Heart right ventricle (tissue), 16 donors: ENCODE results near the gene ADGRE2. TPM values are rescaled to one million over a fixed set of nuclear protein-coding genes. Genes with fewer than 3 reads are reported as not detected.

Source experiments
- ATAC-seq, 8 donors: fragments of 200-7000 bp; cut with Tn5 transposase; one replicate each; pipeline ENCODE4 v1.9.1; 2020; ENCODE audit warnings: mild to moderate bottlenecking in 8 of 8, moderate library complexity in 8 of 8, moderate number of reproducible peaks in 1 of 8
- DNase-seq, 2 donors: peaks; one replicate each; pipeline ENCODE4 v3.0.0-alpha.2; 2020
- H3K27ac ChIP-seq, 10 donors: fragments of 200-600 bp; sonication (generic) in 2 of 10; one replicate each; pipeline versions ENCODE4 v1.5.0 to v1.8.0; 2020 to 2022; ENCODE audit warnings: mild to moderate bottlenecking in 3 of 10
- H3K27me3 ChIP-seq, 7 donors: fragments of 200-600 bp; one replicate each; pipeline ENCODE4 v1.8.0; 2021 to 2022; ENCODE audit warnings: mild to moderate bottlenecking in 2 of 7
- H3K36me3 ChIP-seq, 9 donors: fragments of 200-600 bp; sonication (generic) in 1 of 9; one replicate each; pipeline versions ENCODE4 v1.5.0 to v1.8.0; 2020 to 2022; ENCODE audit warnings: mild to moderate bottlenecking in 2 of 9
- H3K4me1 ChIP-seq, 9 donors: fragments of 200-600 bp; sonication (generic) in 1 of 9; one replicate each; pipeline versions ENCODE4 v1.5.0 to v1.8.0; 2020 to 2022; ENCODE audit warnings: mild to moderate bottlenecking in 4 of 9
- H3K4me3 ChIP-seq, 10 donors: fragments of 200-600 bp; sonication (generic) in 2 of 10; one replicate each; pipeline versions ENCODE4 v1.5.0 to v1.8.0; 2020 to 2022; ENCODE audit warnings: mild to moderate bottlenecking in 7 of 10, moderate library complexity in 2 of 10
- H3K9me3 ChIP-seq, 11 donors: fragments of 200-600 bp in 10 of 11; sonication (generic) in 2 of 11; one replicate each; pipeline versions ENCODE4 v1.5.0 to v1.8.0; 2013 to 2022; ENCODE audit warnings: mild to moderate bottlenecking in 2 of 11, control low read depth in 1 of 11, moderate library complexity in 1 of 11
- CTCF ChIP-seq, 9 donors: fragments of 200-600 bp; sonication (generic) in 2 of 9; IDR thresholded peaks; one replicate each; pipeline versions ENCODE4 v1.5.0 to v1.8.0; 2021 to 2022; ENCODE audit warnings: antibody characterized with exemption in 9 of 9, mild to moderate bottlenecking in 5 of 9, moderate library complexity in 1 of 9
- WGBS, 2 donors: extraction: QIAGEN DNeasy Blood & Tissue Kit; methylation state at CpG; one replicate each; pipeline ENCODE4 v1.1.7; 2013; ENCODE audit warnings: inconsistent platforms in 1 of 2; 5-methylcytosine and 5-hydroxymethylcytosine counted together
- intact Hi-C, 10 donors: fragments of 100-400 bp; cut with DNase I; formaldehyde crosslinking; loops; one replicate each; pipeline versions ENCODE4 v1.11.1 to v1.14.2; 2022
- polyA plus RNA-seq, 2 donors: library from polyadenylated mRNA; stranded (reverse); fragments of 200-250 nt; gene quantifications; one replicate each; pipeline ENCODE4 v1.2.3, GENCODE V29; 2013
- total RNA-seq, 10 donors: library from RNA; stranded (reverse); fragmentation: NEBNext Ultra II Directional in 3 of 10; extraction: Animal tissue kit (Norgen Biotek cat#: 25700) in 3 of 10; gene quantifications; one replicate each; pipeline versions ENCODE4 v1.2.1 to v1.2.4, GENCODE V29; 2021 to 2023
- donor health status: Arrhythmogenic right ventricular cardiomyopathy.
- donor health status: ischemic (EF 13 %, LVEDD 7.1; RV severe dilation, severe dysfunction).
- donor health status: healthy with polysubstance abuse.
- donor health status: DM: no; HTN: yes; CAD: no.
- donor health status: DM: no; HTN: no; CAD: no.
- donor health status: ischemic (EF 25% LVEDD 6.9; RV normal size, moderate dysfunction).
- donor health status: ischemic (EF 25% LVEDD 5.7; RV mildly dilated, moderate dysfunction).
- donor health status: healthy.
- donor health status: DM: yes; HTN: yes; CAD: no.
- donor health status: Ischemic cardiomyopathy.
- donor health status: ischemic (EF 35%, LVEDD 5.7; RV mildly dilated, moderate dysfunction).
- donor health status: nonischemic (EF 11% LVEDD 7.7; RV severe dilation, severe dysfunction).
- donor health status: DM: yes; HTN: yes; CAD: no.
- donor health status: PGD.
- donor health status: ischemic (EF 29% LVEDD 5.4; RV normal size, mild dysfunction).
- donor health status: nonischemic (EF 23%, LVEDD 6.1; RV moderate dilation, normal function).

Gene ADGRE2
- total and polyA plus RNA-seq, 12 donors, result 0.17 to 5.0 (median 0.79) TPM

GRCh38 chr19:14772467-14772866 lies 5.9 kb downstream of the ADGRE2 start:
- DNase-seq (no peak), ATAC-seq (no peak)
- intact Hi-C loops, result no loop called here
- no peak overlapping the region for H3K27ac ChIP-seq
- H3K9me3 ChIP-seq, result no peaks in the 10 kb centered on the region
- no peak for TF ChIP-seq CTCF (IDR thresholded peaks at IDR 0.05)
- peaks cover 0 to 12% (median 0%) of the 10 kb centered on the region in 9 donors for H3K4me1 ChIP-seq
- WGBS, 2 donors, result 82 to 83% methylated on average over 8 of the region's 8 CpGs
- H3K4me3 ChIP-seq, result no peak overlapping the region
- H3K27me3 ChIP-seq, result peaks cover 0 to 44% (median 30%) of the 10 kb centered on the region in 7 donors
- H3K36me3 ChIP-seq, result peaks cover 0 to 57% (median 0%) of the 10 kb centered on the region in 9 donors

GRCh38 chr19:14770944-14771839 lies 7.2 kb downstream of the ADGRE2 start:
- WGBS, 2 donors, result 65 to 73% methylated on average over 11 of the region's 11 CpGs
- no peak overlapping the region for H3K4me3 ChIP-seq
- H3K27me3 ChIP-seq, result peaks cover 0 to 36% (median 19%) of the 10 kb centered on the region in 7 donors

GRCh38 chr19:14770136-14770535 lies 8.2 kb downstream of the ADGRE2 start:
- intact Hi-C loops, result no loop called here
- no peaks in the 10 kb centered on the region for H3K9me3 ChIP-seq
- no peak for ATAC-seq
- TF ChIP-seq CTCF (IDR thresholded peaks at IDR 0.05), result no peak
- whole genome bisulfite sequencing, 2 donors, result 71 to 81% methylated on average over 5 of the region's 5 CpGs
- H3K27ac ChIP-seq, result no peak overlapping the region
- peaks cover 0 to 5% (median 0%) of the 10 kb centered on the region in 9 donors for H3K4me1 ChIP-seq
- peaks cover 0 to 67% (median 0%) of the 10 kb centered on the region in 9 donors for H3K36me3 ChIP-seq
- H3K4me3 ChIP-seq, result no peak overlapping the region
- DNase-seq, result no peak
- peaks cover 0 to 25% (median 9%) of the 10 kb centered on the region in 7 donors for H3K27me3 ChIP-seq

More at GRCh38 chr19:14770944-14771839, 7.2 kb downstream of the ADGRE2 start:
- peaks cover 0 to 59% (median 0%) of the 10 kb centered on the region in 9 donors for H3K36me3 ChIP-seq
- peaks cover 0 to 8% (median 0%) of the 10 kb centered on the region in 9 donors for H3K4me1 ChIP-seq
- H3K27ac ChIP-seq, result no peak overlapping the region
- no peak for TF ChIP-seq CTCF (IDR thresholded peaks at IDR 0.05)
- DNase-seq (no peak), ATAC-seq (no peak)
- intact Hi-C loops, result no loop called here
- H3K9me3 ChIP-seq, result no peaks in the 10 kb centered on the region

GRCh38 chr19:14769201-14769600 lies 9.2 kb downstream of the ADGRE2 start:
- no peaks in the 10 kb centered on the region for H3K9me3 ChIP-seq
- DNase-seq, result no peak
- intact Hi-C loops, result loop anchor here in 1 of 10 donors (10.0 kb wide), 1 partner anchor 374 kb away; no protein-coding TSS in a partner anchor
- TF ChIP-seq CTCF (IDR thresholded peaks at IDR 0.05), result no peak
- H3K27ac ChIP-seq, result no peak overlapping the region
- ATAC-seq, result no peak
- H3K4me3 ChIP-seq, result no peak overlapping the region
- WGBS, 2 donors, result 84 to 91% methylated on average over 5 of the region's 5 CpGs
- peaks cover 0 to 17% (median 3%) of the 10 kb centered on the region in 7 donors for H3K27me3 ChIP-seq
- peaks cover 0 to 76% (median 0%) of the 10 kb centered on the region in 9 donors for H3K36me3 ChIP-seq
- no peaks in the 10 kb centered on the region for H3K4me1 ChIP-seq
